Immature natural killer cell (primary cell): ENCODE results near the gene NR5A1. TPM values are rescaled to one million over a fixed set of nuclear protein-coding genes. Genes with fewer than 3 reads are reported as not detected.

ENCODE experiments used
- DNase-seq, 3 donors: peaks; one replicate each; pipeline ENCODE4 v3.0.0; 2022; ENCODE audit warnings: mixed read lengths in 1 of 3
- H3K27ac Mint-ChIP-seq, 6 donors: one replicate each; pipeline ENCODE4 v1.8.0; 2020; ENCODE audit warnings: mixed read lengths in 6 of 6, mild to moderate bottlenecking in 5 of 6, inconsistent platforms in 4 of 6, moderate library complexity in 3 of 6
- H3K27me3 Mint-ChIP-seq, 3 donors: one replicate each; pipeline ENCODE4 v1.8.0; 2020 to 2021; ENCODE audit warnings: low read depth in 3 of 3, mild to moderate bottlenecking in 3 of 3, mixed read lengths in 3 of 3, moderate library complexity in 3 of 3, inconsistent platforms in 1 of 3
- H3K36me3 Mint-ChIP-seq, 3 donors: one replicate each; pipeline ENCODE4 v1.8.0; 2020; ENCODE audit warnings: mixed read lengths in 3 of 3, inconsistent platforms in 2 of 3, mild to moderate bottlenecking in 2 of 3
- H3K4me1 Mint-ChIP-seq, 2 donors: one replicate each; pipeline ENCODE4 v1.8.0; 2020; ENCODE audit warnings: inconsistent platforms in 2 of 2, mild to moderate bottlenecking in 2 of 2, mixed read lengths in 2 of 2, moderate library complexity in 1 of 2
- H3K4me3 Mint-ChIP-seq, 5 donors: one replicate each; pipeline ENCODE4 v1.8.0; 2020; ENCODE audit warnings: mild to moderate bottlenecking in 5 of 5, mixed read lengths in 5 of 5, inconsistent platforms in 3 of 5, moderate library complexity in 3 of 5
- H3K9me3 Mint-ChIP-seq, 6 donors: one replicate each; pipeline ENCODE4 v1.8.0; 2020; ENCODE audit warnings: mild to moderate bottlenecking in 6 of 6, mixed read lengths in 6 of 6, inconsistent platforms in 4 of 6, moderate library complexity in 3 of 6
- polyA plus RNA-seq, 3 donors: library from polyadenylated mRNA; unstranded; fragments of 300-500 nt; fragmentation: Illumina TruSeq; gene quantifications; one replicate each; pipeline ENCODE4 v1.2.3, GENCODE V29; 2021

Gene NR5A1
- polyA plus RNA-seq, 3 donors from 2014 or later: not detected

DNA sequence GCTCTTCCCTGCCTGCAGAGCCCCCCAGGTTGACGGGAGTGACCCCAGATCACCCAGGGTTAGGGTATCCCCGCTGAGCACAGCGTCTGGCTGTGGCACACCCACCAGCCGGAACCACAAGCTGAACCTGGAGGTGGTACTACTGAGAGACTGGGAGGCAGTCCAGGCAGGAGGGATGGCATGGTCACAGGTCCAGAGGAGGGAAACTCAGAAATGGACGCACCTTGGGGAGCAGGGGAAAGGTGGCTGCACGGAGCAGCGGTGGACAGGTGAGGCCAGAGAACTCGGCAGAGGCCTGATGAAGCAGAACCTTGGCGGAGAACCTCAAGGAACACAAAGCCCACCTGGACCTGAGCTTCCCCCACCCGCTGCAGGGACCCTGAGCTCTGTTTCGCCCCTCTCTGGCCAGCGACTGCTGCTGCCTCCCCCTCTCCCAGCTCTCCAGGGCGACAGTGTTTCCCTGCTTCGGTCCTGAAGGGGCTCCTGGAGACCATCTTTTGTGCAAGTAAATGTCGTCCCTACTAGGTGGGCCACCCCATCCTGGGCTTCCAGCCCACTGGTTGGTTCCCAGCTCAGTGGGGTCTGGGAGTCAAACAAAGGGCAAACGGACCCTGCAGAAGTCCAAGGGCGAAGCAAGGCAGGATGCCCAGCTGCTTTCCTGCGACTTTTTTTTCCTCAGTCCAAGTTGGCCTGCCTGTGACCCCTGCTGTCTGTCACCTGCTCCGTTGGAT lies 56.1 kb downstream of the NR5A1 start:
- no peak overlapping the region for H3K27ac Mint-ChIP-seq
- H3K4me3 Mint-ChIP-seq: no peak overlapping the region
- H3K36me3 Mint-ChIP-seq: no peaks in the 10 kb centered on the region
- no peaks in the 10 kb centered on the region for H3K4me1 Mint-ChIP-seq
- no peaks in the 10 kb centered on the region for H3K9me3 Mint-ChIP-seq
- DNase-seq: no peak
- H3K27me3 Mint-ChIP-seq: peaks cover 1 to 10% (median 3%) of the 10 kb centered on the region in 3 donors

DNA sequence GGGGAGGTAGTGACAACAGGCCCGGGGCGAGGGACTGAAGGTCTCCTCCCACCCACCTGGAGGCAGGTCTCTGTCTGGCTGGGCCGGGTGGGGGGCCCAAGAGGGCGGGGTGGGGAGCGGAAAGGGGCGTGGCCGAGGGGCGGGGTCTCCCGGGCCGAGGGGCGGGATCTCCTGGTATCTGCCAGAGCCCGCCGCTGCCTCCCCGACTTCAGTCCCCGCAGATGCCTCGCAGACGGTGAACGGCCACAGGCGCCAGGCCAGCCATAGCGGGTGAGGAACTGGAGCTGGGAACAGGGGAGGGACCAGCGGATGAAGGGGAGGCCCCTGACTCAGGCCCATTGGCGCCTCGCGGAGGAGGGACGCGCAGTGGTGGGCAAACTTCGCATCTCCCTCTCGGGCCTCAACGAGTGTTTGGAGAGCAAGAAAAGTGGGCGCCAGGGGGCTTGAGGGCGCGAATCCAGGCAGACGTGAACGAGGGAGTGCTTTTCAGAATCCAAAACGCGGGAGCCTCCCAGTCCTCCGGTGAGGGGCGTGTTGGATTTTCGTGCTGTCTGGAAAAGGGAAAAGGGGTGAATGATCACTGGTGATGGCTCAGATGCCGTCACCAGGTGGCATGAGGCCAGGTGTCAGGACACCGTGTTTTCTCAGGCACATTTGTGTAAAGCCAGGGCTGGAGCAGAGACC lies 56.8 kb downstream of the NR5A1 start, which contains the start of gene ADGRD2:
Gene ADGRD2, plus strand, starts transcription at position 211 of the 684 bp plus-strand sequence. CDS start 1,216 bp downstream, outside the sequence.
- DNase-seq: no peak
- Mint-ChIP-seq H3K27me3 (peaks cover 3 to 10% (median 5%) of the 10 kb centered on the region in 3 donors), H3K4me1 (no peaks in the 10 kb centered on the region), H3K4me3 (no peak within 1 kb of the TSS), H3K36me3 (no peaks in the 10 kb centered on the region), H3K9me3 (no peaks in the 10 kb centered on the region), H3K27ac (no peak within 1 kb of the TSS)

DNA sequence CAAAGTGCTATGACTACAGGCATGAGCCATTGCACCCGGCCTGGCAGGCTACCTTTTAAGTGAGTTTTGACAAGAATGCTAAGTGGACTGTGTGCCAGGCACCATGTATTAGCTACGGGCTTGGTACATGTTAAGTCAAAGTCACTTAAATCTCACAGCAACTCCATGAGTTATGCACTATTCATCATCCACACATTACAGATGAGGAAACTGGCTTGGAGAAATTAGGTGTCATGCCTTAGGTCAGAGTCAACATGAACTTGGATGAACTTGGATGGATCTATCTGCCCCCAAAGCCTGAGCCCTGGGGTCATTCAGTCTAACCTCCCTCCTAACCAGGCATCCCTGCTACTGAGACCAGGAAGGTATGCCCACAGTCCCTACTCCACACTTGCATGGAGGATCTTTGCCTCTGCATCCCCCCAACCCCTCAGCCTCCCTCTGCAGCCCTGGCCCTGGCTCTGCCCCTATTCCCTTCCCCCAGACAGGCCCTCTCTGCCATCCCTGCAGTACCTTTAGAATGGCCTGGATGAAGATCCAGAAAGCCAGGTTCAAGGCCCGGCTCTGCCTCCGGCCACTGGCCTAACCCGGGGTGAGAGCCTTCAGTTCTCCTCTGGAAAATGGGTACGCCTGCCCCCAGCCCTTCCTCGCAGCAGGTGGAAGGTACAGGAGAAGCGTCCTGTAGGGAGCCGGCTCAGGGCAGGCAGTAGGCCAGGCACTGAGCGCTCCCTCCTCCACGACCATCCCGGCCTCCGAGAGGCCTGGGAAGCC lies 57.6 kb downstream of the NR5A1 start:
- no peak for DNase-seq
- Mint-ChIP-seq H3K36me3 (no peaks in the 10 kb centered on the region), H3K9me3 (no peaks in the 10 kb centered on the region), H3K4me3 (no peak overlapping the region), H3K27me3 (peaks cover 2 to 12% (median 3%) of the 10 kb centered on the region in 3 donors), H3K27ac (no peak overlapping the region), H3K4me1 (no peaks in the 10 kb centered on the region)

DNA sequence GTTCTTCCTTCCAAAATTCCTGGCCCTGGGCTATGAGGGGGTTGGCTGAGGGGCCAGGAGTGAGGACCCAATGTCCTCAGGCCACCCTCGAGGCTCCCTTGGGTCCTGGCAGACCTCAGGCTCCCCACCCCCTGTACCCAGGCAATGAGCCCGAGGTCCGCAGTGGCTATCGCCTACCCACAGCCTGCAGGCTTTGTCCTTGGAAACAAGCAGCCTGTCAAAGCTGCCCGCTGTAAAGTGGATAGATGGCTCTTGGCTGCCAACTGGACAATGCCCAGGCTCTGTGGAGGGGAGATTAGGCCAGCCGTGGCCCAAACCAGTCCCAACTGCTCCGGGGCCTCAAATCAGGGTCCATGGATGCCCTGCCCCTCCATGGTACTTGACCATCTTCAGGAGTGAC lies 59.2 kb downstream of the NR5A1 start:
- H3K36me3 Mint-ChIP-seq: no peaks in the 10 kb centered on the region
- peaks cover 2 to 15% (median 13%) of the 10 kb centered on the region in 3 donors for H3K27me3 Mint-ChIP-seq
- no peak overlapping the region for H3K4me3 Mint-ChIP-seq
- H3K9me3 Mint-ChIP-seq: no peaks in the 10 kb centered on the region
- DNase-seq: no peak
- no peaks in the 10 kb centered on the region for H3K4me1 Mint-ChIP-seq
- no peak overlapping the region for H3K27ac Mint-ChIP-seq

DNA sequence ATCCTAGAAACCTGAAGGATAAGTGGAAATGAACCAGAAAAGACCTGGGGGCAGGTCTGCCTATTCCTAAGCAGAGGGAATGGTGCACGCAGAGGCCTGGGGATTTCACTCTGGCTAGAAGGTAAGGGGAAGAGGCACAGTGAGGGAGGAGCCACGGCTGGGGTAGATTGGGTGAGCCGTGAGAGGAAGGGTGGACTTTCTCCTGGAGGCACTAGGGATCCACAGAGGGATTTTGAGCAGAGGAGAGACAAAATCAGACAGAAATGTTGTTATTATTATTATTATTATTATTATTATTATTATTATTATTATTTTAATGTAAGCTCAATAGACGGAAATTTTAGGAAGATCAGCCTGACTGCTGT lies 59.9 kb downstream of the NR5A1 start:
- H3K4me1 Mint-ChIP-seq: no peaks in the 10 kb centered on the region
- no peak overlapping the region for H3K4me3 Mint-ChIP-seq
- DNase-seq: no peak
- H3K27ac Mint-ChIP-seq: no peak overlapping the region
- H3K9me3 Mint-ChIP-seq: no peaks in the 10 kb centered on the region
- H3K27me3 Mint-ChIP-seq: peaks cover 2 to 19% (median 16%) of the 10 kb centered on the region in 3 donors
- no peaks in the 10 kb centered on the region for H3K36me3 Mint-ChIP-seq

DNA sequence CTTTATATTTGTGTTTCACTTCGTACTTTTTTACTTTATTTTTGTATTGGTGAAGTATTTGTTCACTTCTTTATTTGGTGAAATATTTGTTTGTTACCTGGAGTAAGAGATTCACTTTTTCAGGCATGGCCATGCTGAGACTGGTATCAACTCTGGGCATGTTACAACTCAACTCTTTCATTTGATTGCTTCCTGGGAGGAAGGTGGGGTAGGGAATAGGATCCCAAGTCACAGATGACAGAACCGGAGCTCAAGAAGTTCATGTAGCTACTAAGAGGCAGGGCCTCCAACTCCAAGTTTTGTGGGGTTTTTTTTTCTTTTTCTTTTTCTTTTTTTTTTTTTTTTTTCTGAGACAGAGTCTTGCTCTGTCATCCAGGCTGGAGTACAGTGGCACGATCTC lies 63.0 kb downstream of the NR5A1 start:
- no peak overlapping the region for H3K27ac Mint-ChIP-seq
- H3K9me3 Mint-ChIP-seq: no peaks in the 10 kb centered on the region
- H3K27me3 Mint-ChIP-seq: peaks cover 3 to 26% (median 19%) of the 10 kb centered on the region in 3 donors
- H3K36me3 Mint-ChIP-seq: no peaks in the 10 kb centered on the region
- H3K4me3 Mint-ChIP-seq: no peak overlapping the region
- H3K4me1 Mint-ChIP-seq: no peaks in the 10 kb centered on the region
- no peak for DNase-seq

DNA sequence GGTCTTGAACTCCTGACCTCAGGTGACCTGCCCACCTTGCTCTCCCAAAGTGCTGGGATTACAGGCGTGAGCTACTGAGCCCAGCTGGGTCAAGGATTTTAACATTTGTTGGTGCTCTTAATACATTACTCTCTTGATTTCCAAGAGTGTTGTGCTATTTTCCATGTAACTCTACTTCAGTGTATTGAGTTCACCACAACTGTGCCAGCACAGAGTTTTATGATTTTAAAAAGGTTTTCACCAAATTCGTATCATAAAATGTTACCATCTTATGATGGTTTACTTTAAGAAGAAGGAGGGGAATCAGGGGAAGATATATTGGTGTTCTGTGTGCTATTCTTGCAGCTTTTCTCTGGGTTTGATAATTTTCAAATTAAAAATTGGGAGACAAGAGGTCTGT lies 63.6 kb downstream of the NR5A1 start:
- Mint-ChIP-seq H3K4me3 (no peak overlapping the region), H3K27ac (no peak overlapping the region), H3K27me3 (peaks cover 3 to 26% (median 18%) of the 10 kb centered on the region in 3 donors), H3K9me3 (no peaks in the 10 kb centered on the region), H3K4me1 (no peaks in the 10 kb centered on the region), H3K36me3 (no peaks in the 10 kb centered on the region)
- no peak for DNase-seq

DNA sequence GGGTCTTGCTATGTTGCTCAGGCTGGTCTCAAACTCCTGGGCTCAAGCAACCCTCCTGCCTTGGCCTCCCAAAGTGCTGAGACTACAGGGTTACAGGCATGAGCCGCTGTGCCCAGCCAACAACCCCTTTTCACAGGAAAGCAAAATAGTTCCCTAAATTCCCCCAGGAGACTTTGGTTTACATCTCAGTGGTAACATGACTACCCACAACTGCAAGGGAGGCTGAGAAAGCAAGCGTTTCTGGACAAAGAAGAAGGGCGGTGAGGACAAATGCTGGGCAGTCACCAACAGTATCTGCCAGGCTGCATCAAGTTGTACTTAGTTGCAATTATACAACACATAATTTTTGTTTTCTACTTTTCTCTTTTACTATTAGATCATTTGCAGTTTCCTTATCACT lies 64.4 kb downstream of the NR5A1 start:
- H3K36me3 Mint-ChIP-seq: no peaks in the 10 kb centered on the region
- H3K9me3 Mint-ChIP-seq: no peaks in the 10 kb centered on the region
- no peak for DNase-seq
- H3K27ac Mint-ChIP-seq: no peak overlapping the region
- H3K4me1 Mint-ChIP-seq: no peaks in the 10 kb centered on the region
- peaks cover 3 to 23% (median 18%) of the 10 kb centered on the region in 3 donors for H3K27me3 Mint-ChIP-seq
- no peak overlapping the region for H3K4me3 Mint-ChIP-seq

DNA sequence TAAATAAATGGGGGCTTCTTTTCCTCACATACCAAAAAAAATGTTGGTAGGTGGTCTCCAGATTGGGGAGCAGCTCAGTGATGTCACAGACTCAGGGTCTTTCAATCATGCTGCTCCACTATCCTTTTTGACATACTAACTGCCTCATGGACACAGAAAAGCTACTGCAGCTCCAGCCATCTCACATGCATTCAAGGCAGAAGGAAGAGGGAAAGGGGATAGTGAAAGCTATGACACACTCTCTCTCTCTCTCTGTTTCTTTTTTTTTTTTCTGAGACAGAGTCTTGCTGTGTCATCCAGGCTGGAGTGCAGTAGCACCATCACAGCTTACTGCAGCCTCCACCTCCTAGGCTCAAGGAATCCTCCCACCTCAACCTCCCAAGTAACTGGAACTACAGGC lies 64.8 kb downstream of the NR5A1 start:
- H3K4me3 Mint-ChIP-seq: no peak overlapping the region
- H3K27me3 Mint-ChIP-seq: peaks cover 3 to 23% (median 18%) of the 10 kb centered on the region in 3 donors
- no peaks in the 10 kb centered on the region for H3K36me3 Mint-ChIP-seq
- H3K9me3 Mint-ChIP-seq: no peaks in the 10 kb centered on the region
- H3K27ac Mint-ChIP-seq: no peak overlapping the region
- DNase-seq: no peak
- H3K4me1 Mint-ChIP-seq: no peaks in the 10 kb centered on the region

DNA sequence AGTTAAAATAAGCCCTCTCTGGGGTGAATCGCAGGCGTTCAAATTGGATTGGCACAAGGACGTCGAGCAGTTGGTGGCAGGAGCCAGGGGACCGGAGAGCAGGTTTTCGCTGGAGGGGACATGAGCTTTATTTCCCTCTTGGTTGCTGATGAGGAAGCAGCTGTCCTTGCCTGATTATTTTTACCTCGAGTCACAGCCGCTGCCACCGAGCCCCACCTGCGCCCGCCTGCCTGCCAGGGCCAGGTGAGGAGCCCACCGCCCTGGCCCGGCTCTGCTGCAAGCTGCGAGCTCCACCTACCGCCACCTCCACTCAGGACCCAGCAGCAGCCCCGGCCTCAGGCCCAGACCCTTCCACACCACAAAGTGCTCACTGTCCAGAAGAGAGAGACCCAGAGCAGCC lies 65.9 kb downstream of the NR5A1 start:
- Mint-ChIP-seq H3K9me3 (no peaks in the 10 kb centered on the region), H3K4me1 (no peaks in the 10 kb centered on the region), H3K27me3 (peaks cover 3 to 23% (median 18%) of the 10 kb centered on the region in 3 donors), H3K4me3 (no peak overlapping the region), H3K36me3 (no peaks in the 10 kb centered on the region), H3K27ac (no peak overlapping the region)
- DNase-seq: no peak

DNA sequence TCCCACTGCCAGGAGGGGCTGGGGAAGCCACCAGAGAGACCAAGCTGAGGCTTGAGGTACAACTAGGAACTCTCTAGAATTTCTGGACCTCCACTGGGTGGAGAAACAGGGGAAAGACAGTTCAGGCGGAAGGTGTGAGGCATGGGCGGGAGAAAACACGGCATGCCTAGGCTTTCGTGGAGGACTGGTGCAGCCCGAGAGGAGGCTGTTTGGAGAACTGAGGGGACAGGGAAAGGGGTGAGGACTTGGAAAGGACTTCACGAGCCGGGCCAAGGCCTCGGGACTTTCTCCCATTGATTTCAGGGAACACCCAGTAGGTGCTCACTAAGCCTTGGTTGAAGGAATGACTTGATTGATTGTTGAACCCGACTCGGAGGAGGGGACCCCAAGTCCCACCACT lies 66.4 kb downstream of the NR5A1 start:
- Mint-ChIP-seq H3K27me3 (peaks cover 2 to 23% (median 18%) of the 10 kb centered on the region in 3 donors), H3K4me3 (no peak overlapping the region), H3K27ac (no peak overlapping the region), H3K36me3 (no peaks in the 10 kb centered on the region), H3K4me1 (no peaks in the 10 kb centered on the region), H3K9me3 (no peaks in the 10 kb centered on the region)
- no peak for DNase-seq

DNA sequence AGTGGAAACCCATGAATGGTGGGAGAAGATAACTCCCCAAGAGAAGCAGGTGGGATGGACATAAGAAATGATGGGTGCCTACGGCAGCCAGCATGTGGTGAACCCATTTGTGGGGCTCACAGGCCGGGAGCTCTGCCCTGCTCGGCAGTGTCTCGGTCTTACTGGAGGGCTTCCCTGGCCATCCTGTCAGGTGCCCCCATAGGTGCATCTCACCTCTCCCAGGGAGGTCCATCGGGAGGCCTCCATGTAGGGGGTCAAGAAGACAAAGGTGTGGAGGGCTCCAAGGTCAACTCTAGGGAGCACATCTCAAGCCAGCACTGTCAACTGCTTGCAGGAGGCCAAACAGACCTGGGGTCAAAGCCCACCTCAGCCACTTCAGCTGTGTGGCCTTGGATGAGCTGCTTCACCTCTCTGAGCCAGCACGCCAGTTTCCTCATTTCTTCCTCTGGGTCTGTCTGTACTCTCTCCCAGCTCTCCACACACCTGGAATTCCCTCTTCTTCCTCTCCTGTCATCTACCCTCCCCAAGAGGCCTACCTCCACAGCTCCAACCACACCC lies 67.4 kb downstream of the NR5A1 start:
- H3K4me3 Mint-ChIP-seq: no peak overlapping the region
- no peaks in the 10 kb centered on the region for H3K36me3 Mint-ChIP-seq
- no peaks in the 10 kb centered on the region for H3K9me3 Mint-ChIP-seq
- peaks cover 1 to 21% (median 17%) of the 10 kb centered on the region in 3 donors for H3K27me3 Mint-ChIP-seq
- no peak overlapping the region for H3K27ac Mint-ChIP-seq
- H3K4me1 Mint-ChIP-seq: no peaks in the 10 kb centered on the region
- DNase-seq: no peak

DNA sequence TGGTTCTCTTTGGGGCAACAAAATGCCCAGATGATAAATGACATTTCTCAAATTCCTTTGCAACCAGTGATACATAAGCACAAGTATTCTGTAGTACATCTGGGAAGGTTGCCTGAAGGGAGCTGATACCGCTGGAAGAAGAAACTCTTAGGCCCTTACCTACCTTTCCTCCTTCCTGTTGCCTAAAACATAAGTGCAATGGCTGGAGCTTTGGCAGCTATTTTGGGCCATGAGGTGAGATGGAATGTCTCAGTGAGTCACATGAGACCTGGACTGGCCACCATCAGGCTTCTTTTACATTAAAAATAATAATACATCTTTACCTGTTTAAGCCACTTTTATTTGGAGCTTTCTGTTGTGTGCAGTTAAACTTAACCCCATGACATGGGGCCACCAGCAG lies 68.1 kb downstream of the NR5A1 start:
- Mint-ChIP-seq H3K27me3 (peaks cover 1 to 21% (median 16%) of the 10 kb centered on the region in 3 donors), H3K36me3 (no peaks in the 10 kb centered on the region), H3K4me1 (no peaks in the 10 kb centered on the region), H3K4me3 (no peak overlapping the region), H3K27ac (no peak overlapping the region), H3K9me3 (peaks cover 0 to 3% (median 0%) of the 10 kb centered on the region in 6 donors)
- DNase-seq: no peak

DNA sequence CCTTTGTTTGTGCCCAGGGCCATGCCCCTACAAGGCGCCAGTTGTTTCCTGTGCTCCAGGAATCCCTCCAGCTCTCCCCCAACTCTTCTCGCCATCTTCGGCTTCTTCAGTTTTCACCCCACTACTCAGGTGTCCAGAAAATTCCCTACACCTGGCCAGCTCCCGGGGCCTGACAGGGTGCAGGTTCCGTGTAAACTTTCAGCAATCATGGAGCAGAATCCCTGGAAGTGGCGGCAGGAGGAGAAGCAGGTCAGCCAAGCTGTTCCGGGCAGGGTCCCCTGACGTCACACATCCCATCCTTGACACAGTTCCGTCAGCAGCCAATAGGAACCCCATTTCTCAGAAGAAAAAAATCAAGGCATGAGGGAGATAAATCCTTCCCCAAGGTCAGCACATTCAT lies 69.1 kb downstream of the NR5A1 start:
- H3K9me3 Mint-ChIP-seq: peaks cover 0 to 3% (median 0%) of the 10 kb centered on the region in 6 donors
- no peak overlapping the region for H3K27ac Mint-ChIP-seq
- peaks cover 1 to 19% (median 10%) of the 10 kb centered on the region in 3 donors for H3K27me3 Mint-ChIP-seq
- no peak for DNase-seq
- no peaks in the 10 kb centered on the region for H3K36me3 Mint-ChIP-seq
- H3K4me3 Mint-ChIP-seq: no peak overlapping the region
- no peaks in the 10 kb centered on the region for H3K4me1 Mint-ChIP-seq
